ENCODE measurements around the gene ACY1. TPM values are rescaled to one million over a fixed set of nuclear protein-coding genes. Genes with fewer than 3 reads are reported as not detected.

The ACY1 gene
- total RNA-seq (2013; cell fraction: nucleolus; rRNA removed), result 11.6 and 14.6 TPM in 2 replicates
- total RNA-seq (2014; rRNA removed) (28.9 and 35.1 TPM in 2 replicates), total RNA-seq (2014; rRNA removed; fragmentation: Illumina TruSeq; extraction: Trizol) (19.0 and 22.3 TPM in 2 replicates), total RNA-seq (2021) (27.4 and 33.5 TPM in 2 replicates), polyA plus RNA-seq (2011; rRNA removed) (12.5 and 18.5 TPM in 2 replicates), polyA plus RNA-seq (2014; fragmentation: Illumina TruSeq; extraction: Trizol) (6.4 and 18.8 TPM in 2 replicates), polyA plus RNA-seq (2014; fragmentation: Nextera tagmentation; extraction: Ambion mirVana) (10 to 100 TPM; 19.8 to 28.2 TPM), polyA plus RNA-seq (2014; rRNA removed) (31.3 and 42.2 TPM in 2 replicates), polyA plus RNA-seq (2016; fragmentation: Nextera tagmentation; extraction: Ambion mirVana) (10 to 100 TPM; 32.0 to 37.0 TPM), polyA minus RNA-seq (2011; rRNA and poly(A)+ RNA removed) (18.5 and 20.4 TPM in 2 replicates), Bru-seq, nascent RNA (percentile 58 among the genes with signal in this experiment), BruChase-seq, experiment 1, labeled RNA remaining after a 6-hour chase (percentile 52 among the genes with signal in this experiment), BruChase-seq, experiment 2, labeled RNA remaining after a 2-hour chase (percentile 36 among the genes with signal in this experiment)
- polyA plus RNA-seq (2011; ENCODE audit: low read depth), result 62.9 TPM
- 31.5 and 32.0 TPM in 2 replicates for polyA plus RNA-seq (2011; cell fraction: cytosol; rRNA removed)
- polyA plus RNA-seq (2011; cell fraction: nucleus; rRNA removed), result 36.7 and 37.0 TPM in 2 replicates
- 30.6 and 33.0 TPM in 2 replicates for polyA plus RNA-seq (2012)
- polyA minus RNA-seq (2011; cell fraction: cytosol; rRNA and poly(A)+ RNA removed), result 7.4 and 9.5 TPM in 2 replicates
- 10.3 and 14.9 TPM in 2 replicates for polyA minus RNA-seq (2011; cell fraction: nucleus; rRNA and poly(A)+ RNA removed)
- long read RNA-seq, experiment 1, transcript ACY1-215 (15 exons, 1,684 nt), result major isoform, 8 of 8 reads
- long read RNA-seq, experiment 1, partial matches to known transcripts, result 0 of 8 reads
- long read RNA-seq, experiment 1, other reads (novel, unspliced or antisense), result 0 of 8 reads
- long read RNA-seq, experiment 2, transcript ACY1-215 (15 exons, 1,684 nt), result major isoform, 8 of 11 reads
- long read RNA-seq, experiment 2, partial matches to known transcripts, result 0 of 11 reads
- long read RNA-seq, experiment 2, other reads (novel, unspliced or antisense), result 2 of 11 reads

- peak within 1 kb of the TSS; percentile 83 for H3K9ac ChIP-seq (ENCODE audit: control insufficient read depth, insufficient read depth, low read length)
- H3K36me3 ChIP-seq (ENCODE audit: control insufficient read depth in 2 of 2, insufficient read depth in 2 of 2, low read length in 1 of 2), result no peaks in the 10 kb centered on the region
- under 1% methylated on average over 57 of the region's 68 CpGs for WGBS (ENCODE audit: insufficient coverage, insufficient replicate concordance, low lambda C conversion rate, missing lambda C conversion rate)
- peak within 1 kb of the TSS; percentile 97 for H3K4me3 ChIP-seq
- ATAC-seq (peak; percentile 92), DNase-seq (ENCODE audit: low read depth, low spot score) (peak; percentile 43), FAIRE-seq (peak; percentile 59)
- H3K9me3 ChIP-seq (replicated peaks; ENCODE audit: control insufficient read depth, insufficient read depth, low read length), result no peaks in the 10 kb centered on the region
- BruUV-seq (replicated peaks), result no TSS peak
- in situ Hi-C loops (cut with MboI), result no loop called here
- SMC1A ChIA-PET (ENCODE audit: uncharacterized antibody, unreplicated experiment), result interaction anchor here (0.7 to 2.8 kb wide), 4 partner anchors 9 to 40 kb away, joined by 3 to 17 read pairs (median 6); partner anchors contain the start of genes ABHD14A, ABHD14B and RPL29
- POLR2A ChIA-PET, result interaction anchor here (0.7 to 4.0 kb wide), 12 partner anchors 8 to 296 kb away, joined by 3 to 30 read pairs (median 4); partner anchors contain the start of genes ABHD14A, ABHD14B, ALAS1 and DUSP7
- H2AFZ ChIP-seq (ENCODE audit: control insufficient read depth, low read depth, low read length), result peak within 1 kb of the TSS; percentile 91
- H3K27ac ChIP-seq (ENCODE audit: control insufficient read depth, insufficient read depth), result peak within 1 kb of the TSS; percentile 73
- CTCF ChIA-PET, result interaction anchor here (0.8 to 4.6 kb wide), 20 partner anchors 10 to 430 kb away, joined by 3 to 56 read pairs (median 4); partner anchors contain the start of genes ABHD14A, ABHD14B, DUSP7 and PARP3
- peaks cover 8% of the 10 kb centered on the region for H3K4me1 ChIP-seq (ENCODE audit: control insufficient read depth, insufficient read depth, low read length)
- intact Hi-C loops (cut with micrococcal nuclease; ENCODE audit: unreplicated experiment), result no loop called here
- H3K27me3 ChIP-seq (replicated peaks in 1 of 2; ENCODE audit: control insufficient read depth in 2 of 2, insufficient read depth in 2 of 2, low read length in 1 of 2), result no peaks in the 10 kb centered on the region
- H3K4me2 ChIP-seq (ENCODE audit: control insufficient read depth, insufficient read depth), result peak within 1 kb of the TSS; percentile 96
- H3K79me2 ChIP-seq (ENCODE audit: control insufficient read depth, insufficient read depth, low read length), result peaks cover 3% of the 10 kb centered on the region
- RAD21 ChIA-PET (ENCODE audit: unreplicated experiment), result interaction anchor here (0.9 to 3.3 kb wide), 9 partner anchors 9 to 271 kb away, joined by 3 to 30 read pairs (median 5); partner anchors contain the start of genes ABHD14A, ABHD14B, PARP3 and PCBP4
- H4K20me1 ChIP-seq (ENCODE audit: control insufficient read depth, insufficient read depth), result no peaks in the 10 kb centered on the region
- TF ChIP-seq CREB1 (IDR thresholded peaks at IDR 0.05; ENCODE audit: low read depth), result peak; percentile 65; the same call in 1 of the 2 replicates
- no peak for TF ChIP-seq SMAD5 (IDR thresholded peaks at IDR 0.05; ENCODE audit: low read depth)
- TF ChIP-seq, protein P1, sequence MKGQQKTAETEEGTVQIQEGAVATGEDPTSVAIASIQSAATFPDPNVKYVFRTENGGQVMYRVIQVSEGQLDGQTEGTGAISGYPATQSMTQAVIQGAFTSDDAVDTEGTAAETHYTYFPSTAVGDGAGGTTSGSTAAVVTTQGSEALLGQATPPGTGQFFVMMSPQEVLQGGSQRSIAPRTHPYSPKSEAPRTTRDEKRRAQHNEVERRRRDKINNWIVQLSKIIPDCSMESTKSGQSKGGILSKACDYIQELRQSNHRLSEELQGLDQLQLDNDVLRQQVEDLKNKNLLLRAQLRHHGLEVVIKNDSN (IDR thresholded peaks at IDR 0.05; ENCODE audit: borderline replicate concordance, extremely low read length, insufficient read depth, low read depth, low read length), result peak; percentile 88
- no peak for TF ChIP-seq SUZ12 (IDR thresholded peaks at IDR 0.05; ENCODE audit: unreplicated experiment)
- TF ChIP-seq ZZZ3 (IDR thresholded peaks at IDR 0.05; ENCODE audit: control insufficient read depth, insufficient read length, low read depth), result no peak
- TF ChIP-seq BCL11A (IDR thresholded peaks at IDR 0.05; ENCODE audit: low read depth, low read length), result 0 out of 2 replicates have a peak, but pooled peaks have one; percentile 5
- no peak for TF ChIP-seq TARDBP (IDR thresholded peaks at IDR 0.05; ENCODE audit: borderline replicate concordance)
- TF ChIP-seq SUPT20H (IDR thresholded peaks at IDR 0.05; ENCODE audit: borderline replicate concordance, control insufficient read depth, low read depth, low read length), result no peak
- TF ChIP-seq SP1 (IDR thresholded peaks at IDR 0.05; ENCODE audit: low read depth, low read length), result no peak
- TF ChIP-seq, protein P2, sequence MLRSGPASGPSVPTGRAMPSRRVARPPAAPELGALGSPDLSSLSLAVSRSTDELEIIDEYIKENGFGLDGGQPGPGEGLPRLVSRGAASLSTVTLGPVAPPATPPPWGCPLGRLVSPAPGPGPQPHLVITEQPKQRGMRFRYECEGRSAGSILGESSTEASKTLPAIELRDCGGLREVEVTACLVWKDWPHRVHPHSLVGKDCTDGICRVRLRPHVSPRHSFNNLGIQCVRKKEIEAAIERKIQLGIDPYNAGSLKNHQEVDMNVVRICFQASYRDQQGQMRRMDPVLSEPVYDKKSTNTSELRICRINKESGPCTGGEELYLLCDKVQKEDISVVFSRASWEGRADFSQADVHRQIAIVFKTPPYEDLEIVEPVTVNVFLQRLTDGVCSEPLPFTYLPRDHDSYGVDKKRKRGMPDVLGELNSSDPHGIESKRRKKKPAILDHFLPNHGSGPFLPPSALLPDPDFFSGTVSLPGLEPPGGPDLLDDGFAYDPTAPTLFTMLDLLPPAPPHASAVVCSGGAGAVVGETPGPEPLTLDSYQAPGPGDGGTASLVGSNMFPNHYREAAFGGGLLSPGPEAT (IDR thresholded peaks at IDR 0.05; ENCODE audit: low read depth), result 0 out of 2 replicates have a peak, but pooled peaks have one; percentile 35
- TF ChIP-seq RAD21 (IDR thresholded peaks at IDR 0.05; ENCODE audit: insufficient read depth, low read depth, low read length), result no peak
- no peak for TF ChIP-seq CTCF (IDR thresholded peaks at IDR 0.05 in 2 of 3, conservative IDR thresholded peaks at IDR 0.05 in 1 of 3; ENCODE audit: control insufficient read depth in 2 of 3, extremely low read depth in 1 of 3, insufficient read depth in 1 of 3, low read depth in 3 of 3, low read length in 3 of 3)
These were observed at the start of gene ACY1 for GRCh38 chr3:51982838-51983577. TSS of gene ACY1 (plus strand) at chr3:51983535. CDS start at chr3:51984065, 530 bp downstream.

Data from GM12878 (cell line).